Middle frontal gyrus (tissue), 1 donor: ENCODE measurements around the gene SNRNP27.
"Not testable (repeated sequence)": the region's sequence is repeated elsewhere in the genome, so short reads cannot be mapped to it uniquely, and the experiment has no call there.

ENCODE experiments used
- DNase-seq: peaks from one replicate; pipeline ENCODE4 v3.0.0-alpha.2; 2015; ENCODE audit warnings: low spot score; ENCODE audit errors: extremely low spot score

Gene SNRNP27, protein sequence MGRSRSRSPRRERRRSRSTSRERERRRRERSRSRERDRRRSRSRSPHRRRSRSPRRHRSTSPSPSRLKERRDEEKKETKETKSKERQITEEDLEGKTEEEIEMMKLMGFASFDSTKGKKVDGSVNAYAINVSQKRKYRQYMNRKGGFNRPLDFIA

DNA sequence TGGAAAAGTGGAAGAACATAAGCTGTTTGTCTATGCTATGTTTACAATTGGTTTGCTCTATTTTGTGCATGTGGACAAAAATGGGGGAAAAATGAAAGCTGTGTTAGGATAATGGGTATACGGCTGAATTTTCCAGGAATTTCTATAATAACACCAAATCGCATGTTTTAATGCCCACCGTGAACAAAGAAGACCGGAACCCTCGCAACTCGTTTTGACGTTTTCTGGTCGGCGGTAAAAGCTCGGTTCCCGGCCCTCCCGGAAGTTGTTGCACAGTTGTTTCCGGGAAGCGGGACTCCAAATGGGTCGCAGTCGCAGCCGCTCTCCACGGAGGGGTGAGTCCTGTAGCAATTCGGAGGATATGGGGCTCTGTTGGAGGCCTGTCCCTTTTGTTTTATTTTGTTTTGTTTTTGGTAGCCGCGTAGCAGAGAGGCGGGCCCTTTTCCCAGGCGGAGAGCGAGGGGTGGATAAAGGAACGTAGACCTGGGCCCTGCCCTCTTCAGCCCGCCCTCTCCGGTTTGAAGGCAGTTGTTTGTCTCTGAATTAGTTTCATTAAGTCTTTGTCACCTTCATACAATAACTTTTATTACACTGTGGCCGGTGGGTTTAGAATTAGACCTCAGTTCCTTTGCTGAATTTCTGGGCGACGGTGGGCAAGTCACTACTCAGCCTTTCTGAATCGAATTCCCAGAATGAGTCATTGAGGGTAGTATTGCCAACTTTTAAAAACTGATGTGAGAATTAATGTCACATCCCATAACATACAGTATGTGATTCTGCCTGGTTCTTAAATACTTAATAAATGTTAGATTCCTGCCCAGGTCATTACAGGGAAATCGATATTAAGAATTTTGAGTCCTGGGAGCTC lies at the start of gene SNRNP27:
Gene SNRNP27 (plus strand): TSS at position 273 of the 868 bp plus-strand sequence. CDS start 29 bp downstream, at position 302.
- DNase-seq, result peak; percentile 87

DNA sequence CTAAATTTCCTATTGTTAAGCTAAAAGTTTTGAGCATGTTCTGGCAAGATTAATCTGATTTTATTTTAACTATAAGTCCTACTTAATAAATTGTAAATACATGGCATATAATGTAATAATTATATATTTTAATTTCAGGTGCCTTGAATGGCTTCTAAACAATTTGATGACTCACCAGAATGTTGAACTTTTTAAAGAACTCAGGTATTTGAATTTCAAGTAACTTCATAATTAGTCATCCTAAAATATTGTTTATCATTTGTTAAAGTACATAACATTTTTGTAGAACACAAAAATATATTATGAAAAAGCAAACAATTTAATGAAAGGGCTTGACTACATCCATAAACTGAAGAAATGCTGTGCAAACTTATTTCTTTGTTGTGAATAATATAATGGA lies 49.8 kb upstream of the SNRNP27 start:
- DNase-seq, result no peak

DNA sequence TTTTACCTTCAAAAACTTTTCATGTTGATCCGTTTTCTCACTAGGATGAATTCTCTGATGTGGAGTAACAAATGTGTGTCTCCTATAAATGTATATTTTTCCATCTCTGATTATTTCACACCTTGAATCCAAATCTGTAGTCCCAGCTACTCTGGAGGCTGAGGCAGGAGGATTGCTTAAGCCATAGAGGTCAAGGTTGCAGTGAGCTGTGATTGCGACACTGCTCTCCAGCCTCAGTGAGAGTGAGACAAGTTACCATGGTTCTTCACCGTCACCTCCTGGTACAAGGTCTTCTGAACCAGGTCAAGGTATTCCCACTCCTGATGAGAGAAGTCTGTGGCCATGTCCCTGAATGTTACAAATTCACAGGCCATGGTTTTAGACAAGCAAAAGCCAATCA lies 49.2 kb upstream of the SNRNP27 start:
- no peak for DNase-seq

DNA sequence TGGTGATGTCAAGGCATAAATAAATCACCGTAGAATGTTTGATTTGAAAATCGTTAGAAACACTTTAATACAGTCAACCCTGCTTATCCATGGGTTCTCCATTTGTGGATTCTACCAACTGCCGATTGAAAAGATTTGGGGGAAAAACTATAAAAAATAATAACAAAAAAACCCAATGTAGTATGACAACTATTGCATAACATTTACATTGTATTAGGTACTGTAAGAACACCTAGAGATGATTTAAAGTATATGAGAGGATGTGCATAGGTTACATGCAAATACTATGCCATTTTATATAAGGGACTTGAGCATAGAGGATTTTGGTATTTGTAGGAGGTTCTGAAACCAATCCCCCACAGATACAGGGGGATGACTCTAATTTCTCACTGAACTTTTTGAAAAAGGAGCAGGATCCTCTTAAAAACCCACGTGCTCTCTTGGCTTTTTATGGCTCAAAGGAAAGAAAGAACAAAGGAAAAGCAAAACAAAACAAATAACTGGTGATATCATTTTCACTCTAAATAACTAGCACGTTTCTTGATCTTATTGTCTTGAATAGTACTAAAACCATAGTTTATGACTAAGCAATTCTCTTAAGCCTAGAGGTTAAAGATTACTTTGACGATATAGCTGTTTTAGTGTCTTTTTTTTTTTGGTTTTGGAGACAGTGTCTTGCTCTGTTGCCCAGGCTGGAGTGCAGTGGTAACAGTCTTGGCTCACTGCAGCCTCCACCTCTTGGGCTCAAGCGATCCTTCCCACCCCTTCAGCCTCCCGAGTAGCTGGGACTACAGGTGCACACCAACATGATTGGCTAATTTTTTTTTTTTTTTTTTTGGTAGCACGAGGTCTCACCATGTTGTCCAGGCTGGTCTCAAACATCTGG lies 47.3 kb upstream of the SNRNP27 start:
- DNase-seq, result no peak

DNA sequence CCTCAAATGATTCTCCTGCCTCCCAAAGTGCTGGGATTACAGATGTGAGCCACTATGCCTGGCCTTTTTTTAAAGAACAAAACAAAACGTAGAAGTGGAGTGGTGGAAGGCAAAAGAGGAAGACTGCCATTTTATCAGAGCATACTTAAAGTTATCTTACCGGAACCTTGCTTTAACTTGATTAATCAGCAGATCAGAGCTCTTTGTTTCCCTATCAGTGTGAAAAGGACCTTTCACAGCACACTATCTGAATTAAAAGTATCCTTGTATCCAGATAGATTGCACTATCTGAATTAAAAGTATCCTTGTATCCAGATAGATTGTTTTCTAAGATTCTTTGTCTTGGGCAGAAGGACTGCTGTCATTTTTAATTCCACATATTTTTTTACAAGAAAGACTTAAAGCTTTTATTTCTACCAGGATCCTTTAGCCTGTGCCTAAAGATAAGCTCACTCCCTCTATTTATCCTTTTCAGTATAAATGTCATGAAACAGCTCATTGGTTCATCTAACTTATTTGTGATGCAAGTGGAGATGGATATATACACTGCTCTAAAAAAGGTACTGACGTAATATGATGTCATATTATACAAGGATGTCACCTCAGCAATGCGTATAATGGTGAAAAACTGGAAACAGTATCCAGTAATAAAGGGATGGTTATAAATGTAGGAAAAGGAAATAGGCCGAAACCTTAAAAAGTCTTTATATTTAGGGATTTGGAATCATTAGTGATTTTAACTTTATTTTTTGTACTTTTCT lies 46.5 kb upstream of the SNRNP27 start:
- DNase-seq, result no peak

DNA sequence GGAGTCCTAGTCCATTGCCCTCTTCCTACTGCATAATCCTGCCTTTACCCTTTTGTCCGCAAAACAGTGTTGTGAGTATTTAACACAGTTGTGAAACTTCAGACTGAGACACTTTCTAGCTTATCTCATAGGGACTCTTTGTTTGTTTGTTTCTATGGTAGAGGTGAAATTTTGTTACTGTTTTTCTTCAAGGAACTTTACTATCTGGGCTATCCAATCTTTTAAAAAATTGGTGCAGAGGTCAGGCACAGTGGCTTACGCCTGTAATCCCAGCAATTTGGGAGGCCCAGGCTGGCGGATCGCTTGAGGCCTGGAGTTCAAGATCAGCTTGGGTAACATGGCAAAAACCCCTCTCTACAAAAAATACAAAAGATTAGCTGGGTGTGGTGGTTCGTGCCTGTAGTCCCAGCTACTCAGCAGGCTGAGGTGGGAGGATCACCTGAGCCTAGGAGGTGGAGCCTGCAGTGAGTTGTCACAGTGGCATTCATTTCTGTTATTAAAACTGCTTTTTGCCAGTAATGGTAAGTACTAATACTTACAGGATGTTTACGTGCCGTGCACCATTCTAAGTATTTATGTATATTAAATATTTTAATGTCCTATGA lies 45.5 kb upstream of the SNRNP27 start:
- DNase-seq, result no peak

DNA sequence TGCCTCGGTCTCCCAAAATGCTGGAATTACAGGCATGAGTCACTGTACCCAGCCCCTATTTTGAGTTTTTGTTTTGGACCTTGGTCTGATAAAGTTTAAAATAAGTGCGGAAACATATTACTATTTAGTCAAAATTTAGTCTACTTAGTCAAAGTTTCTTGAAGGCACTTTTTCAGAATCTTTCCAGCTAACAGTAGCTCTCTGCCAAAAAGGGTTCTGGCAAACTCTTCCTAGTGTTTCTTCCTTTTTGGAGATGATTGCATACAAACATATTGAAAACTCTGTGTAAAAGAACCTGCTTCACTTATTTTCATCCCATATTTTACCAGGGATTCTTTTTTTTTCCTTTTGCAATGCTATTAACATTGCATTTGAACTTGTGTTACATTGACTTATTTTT lies 35.5 kb upstream of the SNRNP27 start:
- no peak for DNase-seq

DNA sequence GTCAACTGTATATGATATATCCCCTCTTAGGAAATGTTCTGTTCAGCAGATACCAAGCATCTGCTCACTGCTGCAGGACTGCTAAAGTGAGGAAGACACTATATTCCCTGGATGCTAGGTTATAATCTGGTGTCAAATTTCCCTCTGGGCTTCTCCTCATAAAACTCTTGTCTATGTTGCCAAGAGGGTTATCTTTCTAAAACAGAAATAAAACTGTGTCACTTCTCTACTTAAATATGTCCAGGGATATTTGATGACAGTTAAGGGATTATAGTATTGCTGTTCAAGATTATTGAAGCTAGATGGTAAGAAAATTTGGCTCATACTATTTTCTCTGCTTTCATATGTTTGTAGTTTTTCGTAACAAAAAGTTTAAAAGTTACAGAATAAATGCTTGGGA lies 30.5 kb upstream of the SNRNP27 start:
- DNase-seq, result no peak

DNA sequence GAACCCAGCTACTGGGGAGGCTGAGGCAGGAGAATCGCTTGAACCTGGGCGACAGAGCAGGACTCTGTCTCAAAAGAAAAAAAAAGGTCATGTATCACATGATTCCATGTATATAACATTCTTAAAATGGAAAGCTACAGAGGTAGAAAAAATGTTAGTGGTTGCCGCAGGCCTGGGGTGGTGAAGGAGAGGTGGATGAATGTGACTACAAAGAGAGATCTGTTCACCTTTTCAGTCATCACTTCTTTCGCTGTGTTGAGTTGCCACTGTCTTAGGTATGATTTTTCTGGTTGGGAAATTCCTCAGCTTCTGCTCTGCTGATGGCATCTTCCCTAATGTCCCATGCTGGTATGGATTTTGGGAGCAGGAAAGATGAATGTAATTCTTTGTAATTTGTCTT lies 5.3 kb upstream of the SNRNP27 start:
- DNase-seq, result no peak

DNA sequence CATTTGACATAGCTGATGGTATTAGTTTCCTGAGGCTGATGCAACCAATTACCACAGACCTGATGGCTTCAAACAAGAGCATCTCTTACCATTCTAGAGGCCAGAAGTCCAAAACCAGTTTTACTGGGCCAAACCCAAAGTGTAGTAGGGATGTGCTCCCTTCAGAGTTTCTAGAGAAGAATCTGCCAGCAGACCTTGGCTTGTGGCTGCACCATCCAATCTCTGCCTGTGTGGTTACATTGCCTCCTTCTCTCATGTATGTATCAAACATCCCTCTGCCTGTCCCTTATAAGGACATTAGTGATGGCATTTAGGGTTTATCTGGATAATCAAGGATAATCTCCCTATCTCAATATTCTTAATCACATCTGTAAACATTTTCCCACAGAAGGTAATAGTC lies 4.5 kb upstream of the SNRNP27 start:
- no peak for DNase-seq

DNA sequence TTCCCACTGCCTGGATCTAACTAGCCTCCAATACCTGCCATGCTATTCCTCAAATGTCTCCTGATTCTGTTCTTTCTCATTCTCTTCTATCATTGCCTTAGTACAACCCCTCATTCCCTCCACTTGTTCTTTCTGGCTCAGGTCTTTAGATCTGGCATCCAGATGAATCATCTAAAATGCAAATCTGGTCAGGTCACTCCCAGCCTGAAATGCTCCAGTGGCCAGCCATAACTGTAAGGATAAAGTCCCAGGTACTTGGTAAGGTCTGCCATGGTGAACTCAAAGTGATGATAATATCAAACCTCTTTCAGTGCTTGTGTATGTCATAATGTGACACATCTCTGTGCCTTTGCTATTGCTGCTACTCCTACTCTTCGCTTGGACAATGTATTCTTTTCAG lies 2.9 kb upstream of the SNRNP27 start:
- DNase-seq, result no peak

DNA sequence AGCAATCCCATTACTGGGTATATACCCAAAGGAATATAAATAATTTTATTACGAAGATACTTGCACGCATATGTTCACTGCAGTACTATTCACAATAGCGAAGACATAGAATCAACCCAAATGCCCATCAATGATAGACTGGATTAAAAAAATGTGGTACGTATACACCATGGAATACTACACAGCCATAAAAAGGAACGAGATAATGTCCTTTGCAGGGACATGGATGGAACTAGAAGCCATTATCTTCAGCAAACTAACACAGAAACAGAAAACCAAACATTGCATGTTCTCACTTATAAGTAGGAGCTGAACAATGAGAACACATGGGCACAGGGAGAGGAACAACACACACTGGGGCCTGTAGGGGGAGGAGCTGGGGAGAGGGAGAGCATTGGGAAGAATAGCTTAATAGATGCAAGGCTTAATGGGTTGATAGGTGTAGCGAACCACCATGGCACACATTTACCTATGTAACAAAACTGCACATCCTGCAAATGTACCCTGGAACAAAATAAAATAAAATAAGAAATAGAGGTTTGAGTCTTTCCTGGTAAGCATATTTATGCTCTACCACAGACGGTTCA lies 825 bp upstream of the SNRNP27 start:
- not testable (repeated sequence) for DNase-seq

DNA sequence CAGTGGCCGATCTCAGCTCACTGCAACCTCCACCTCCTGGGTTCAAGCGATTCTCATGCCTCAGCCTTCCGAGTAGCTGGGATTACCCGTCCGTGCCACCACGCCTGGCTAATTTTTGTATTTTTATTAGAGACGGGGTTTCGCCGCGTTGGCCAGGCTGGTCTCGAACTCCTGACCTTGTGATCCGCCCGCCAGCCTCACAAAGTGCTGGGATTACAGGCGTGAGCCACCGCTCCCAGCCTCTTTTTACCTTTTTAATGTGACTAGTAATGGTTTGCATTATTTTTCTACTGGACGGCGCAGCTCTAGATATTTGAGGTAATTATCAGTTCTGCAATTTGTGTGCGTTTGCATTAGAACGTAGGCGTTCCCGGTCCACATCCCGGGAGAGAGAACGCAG lies 981 bp downstream of the SNRNP27 start:
- not testable (repeated sequence) for DNase-seq

DNA sequence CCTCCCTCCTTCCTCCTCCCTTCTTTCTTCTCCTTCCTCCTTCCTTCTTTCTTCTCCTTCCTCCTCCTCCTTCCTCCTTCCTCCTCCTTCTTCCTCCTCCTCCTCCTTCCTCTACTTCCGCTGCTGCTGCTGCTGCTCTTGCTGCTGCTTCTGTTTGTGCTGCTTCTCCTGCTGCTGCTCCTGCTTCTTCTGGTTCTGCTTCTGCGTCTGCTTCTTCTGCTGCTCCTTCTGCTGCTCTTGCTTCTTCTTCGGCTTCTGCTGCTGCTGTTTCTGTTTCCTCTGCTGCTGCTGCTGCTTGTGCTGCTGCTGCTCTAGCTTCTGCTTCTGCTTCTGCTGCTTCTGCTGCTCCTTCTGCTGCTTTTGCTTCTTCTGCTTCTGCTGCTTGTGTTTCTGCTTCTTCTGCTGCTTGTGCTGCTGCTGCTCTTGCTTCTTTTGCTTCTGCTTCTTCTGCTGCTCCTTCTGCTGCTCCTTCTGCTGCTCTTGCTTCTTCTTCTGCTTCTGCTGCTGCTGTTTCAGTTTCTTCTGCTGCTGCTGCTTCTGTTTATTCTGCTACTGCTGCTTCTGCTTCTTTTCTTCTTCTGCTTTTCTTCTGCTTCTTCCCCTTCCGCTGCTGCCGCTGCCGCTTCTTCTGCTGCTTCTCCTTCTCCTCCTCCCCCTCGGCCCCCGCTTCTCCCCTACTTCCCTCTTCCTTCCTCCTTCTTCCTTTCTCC lies 8.6 kb downstream of the SNRNP27 start:
- no peak for DNase-seq

DNA sequence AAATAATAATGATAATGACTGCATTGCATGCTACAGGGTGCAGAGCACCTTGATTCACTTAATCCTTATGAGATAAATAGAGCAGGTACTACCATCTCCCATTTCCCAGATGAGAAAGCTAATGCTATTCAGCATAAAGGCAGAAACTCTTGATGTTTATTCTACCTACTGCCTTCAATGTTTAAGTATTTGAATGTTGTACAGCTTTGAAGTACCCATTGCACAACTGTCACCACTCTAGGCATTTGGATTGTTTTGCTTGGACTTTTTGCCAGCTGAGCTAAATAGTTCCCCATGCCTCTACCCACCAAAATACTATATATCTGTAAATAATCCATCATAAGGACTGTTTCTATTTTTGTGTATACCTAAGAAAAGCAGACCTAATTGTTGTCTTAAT lies 13.5 kb downstream of the SNRNP27 start:
- DNase-seq, result no peak

DNA sequence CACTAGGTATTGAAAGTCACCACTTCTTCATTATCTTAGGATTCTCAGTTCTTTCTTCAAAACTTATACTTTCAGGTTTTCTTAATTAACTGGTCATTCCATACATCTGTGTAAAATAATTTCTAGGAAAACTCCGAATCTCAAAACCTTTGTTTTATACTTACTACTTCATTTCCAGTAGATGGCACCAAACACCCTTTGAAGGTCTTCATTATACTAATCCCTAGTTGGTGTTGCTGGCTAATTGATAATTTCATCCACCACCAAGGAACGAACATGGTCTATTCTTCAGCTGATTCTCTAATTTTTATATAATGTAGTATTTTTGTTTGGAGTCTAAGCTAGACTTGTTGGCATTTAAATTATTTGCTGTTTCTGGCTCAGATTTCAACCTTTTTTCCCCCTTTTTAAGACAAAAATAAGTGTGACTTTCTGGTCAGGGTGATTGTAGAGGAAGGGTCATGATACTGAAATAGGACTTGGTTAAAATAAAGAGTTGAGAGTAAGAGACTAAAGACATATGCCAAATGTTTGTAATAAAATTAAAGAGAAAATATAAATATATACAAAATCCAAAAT lies 18.3 kb downstream of the SNRNP27 start:
- DNase-seq, result peak; percentile 48

DNA sequence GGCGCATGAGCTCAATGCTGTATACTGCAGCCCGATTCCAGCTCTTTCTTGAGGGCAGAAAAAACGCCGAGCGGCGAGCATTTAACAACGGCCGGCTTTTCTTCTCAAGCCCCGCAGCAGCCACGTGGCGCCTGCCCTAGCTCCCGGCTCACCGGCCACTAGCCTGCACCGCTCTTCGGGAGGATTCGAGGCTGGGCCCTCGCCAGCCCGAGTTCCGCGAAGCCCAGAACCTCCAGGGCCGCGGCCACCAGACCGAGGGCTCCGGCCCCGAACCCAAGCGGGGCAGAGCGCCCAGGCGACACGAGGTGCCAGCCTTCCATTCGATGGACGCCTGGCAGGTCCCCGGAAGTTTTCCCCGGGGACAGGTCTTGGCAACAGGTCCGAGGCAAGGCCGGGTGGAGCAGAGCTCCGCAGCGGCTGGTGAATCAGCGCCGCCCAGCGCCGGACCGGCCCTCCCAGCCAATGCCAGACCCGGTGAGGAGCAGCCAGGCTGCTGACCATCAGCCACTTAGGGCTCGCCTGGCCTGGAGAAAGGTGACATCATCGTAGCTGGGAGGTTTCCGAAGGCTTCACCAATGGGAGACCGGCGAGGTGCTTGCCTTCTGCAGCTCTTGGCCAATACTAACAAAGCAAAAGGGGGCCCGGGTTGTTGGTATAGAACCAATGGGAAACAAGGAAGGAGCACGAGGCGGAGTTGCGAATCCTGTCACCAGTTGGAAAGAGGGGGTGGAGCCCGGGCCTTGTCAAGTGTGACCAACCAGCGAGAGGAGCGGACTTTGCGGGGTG lies 20.6 kb downstream of the SNRNP27 start:
- DNase-seq, result peak; percentile 100
